ENCODE data around the gene NTRK2.

The NTRK2 gene

GRCh38 chr9:84851935-84852585, 182.5 kb downstream of the NTRK2 start:
- DNase-seq (ENCODE audit: low read depth) = no peak

GRCh38 chr9:84852617-84853301, 183.2 kb downstream of the NTRK2 start:
- no peak for DNase-seq (ENCODE audit: low read depth)

GRCh38 chr9:84856181-84856632, 186.7 kb downstream of the NTRK2 start:
- no peak for DNase-seq (ENCODE audit: low read depth)

GRCh38 chr9:84857211-84857610, 187.7 kb downstream of the NTRK2 start:
- DNase-seq (ENCODE audit: low read depth) = no peak

GRCh38 chr9:84858364-84858763, 188.8 kb downstream of the NTRK2 start:
- DNase-seq (ENCODE audit: low read depth) = no peak

- DNase-seq (ENCODE audit: low read depth) = no peak
Observed at GRCh38 chr9:84860249-84861115, 191.0 kb downstream of the NTRK2 start.

- no peak for DNase-seq (ENCODE audit: low read depth)
Observed at GRCh38 chr9:84861455-84861854, 191.9 kb downstream of the NTRK2 start.

GRCh38 chr9:84862308-84862707, 192.8 kb downstream of the NTRK2 start:
- DNase-seq (ENCODE audit: low read depth) = no peak

- no peak for DNase-seq (ENCODE audit: low read depth)
Observed at GRCh38 chr9:84862810-84863287, 193.3 kb downstream of the NTRK2 start.

- no peak for DNase-seq (ENCODE audit: low read depth)
Observed at GRCh38 chr9:84863372-84863771, 193.8 kb downstream of the NTRK2 start.

- DNase-seq (ENCODE audit: low read depth) = no peak
Observed at GRCh38 chr9:84866396-84867175, 197.1 kb downstream of the NTRK2 start.

GRCh38 chr9:84867186-84867585, 197.7 kb downstream of the NTRK2 start:
- no peak for DNase-seq (ENCODE audit: low read depth)

- DNase-seq (ENCODE audit: low read depth) = no peak
Observed at GRCh38 chr9:84869091-84869490, 199.6 kb downstream of the NTRK2 start.

GRCh38 chr9:84871983-84872382, 202.5 kb downstream of the NTRK2 start:
- no peak for DNase-seq (ENCODE audit: low read depth)

- DNase-seq (ENCODE audit: low read depth) = no peak
Observed at GRCh38 chr9:84874022-84874421, 204.5 kb downstream of the NTRK2 start.

GRCh38 chr9:84874596-84874995, 205.1 kb downstream of the NTRK2 start:
- no peak for DNase-seq (ENCODE audit: low read depth)

GRCh38 chr9:84875193-84875592, 205.7 kb downstream of the NTRK2 start:
- DNase-seq (ENCODE audit: low read depth) = no peak

GRCh38 chr9:84879631-84880030, 210.1 kb downstream of the NTRK2 start:
- no peak for DNase-seq (ENCODE audit: low read depth)

GRCh38 chr9:84880835-84881234, 211.3 kb downstream of the NTRK2 start:
- DNase-seq (ENCODE audit: low read depth) = no peak

GRCh38 chr9:84886866-84887265, 217.3 kb downstream of the NTRK2 start:
- DNase-seq (ENCODE audit: low read depth) = no peak

- DNase-seq (ENCODE audit: low read depth) = no peak
Observed at GRCh38 chr9:84891924-84892323, 222.4 kb downstream of the NTRK2 start.
